Endothelial cell of umbilical vein (primary cell): ENCODE results near the gene CCDC180. TPM values are rescaled to one million over a fixed set of nuclear protein-coding genes. Genes with fewer than 3 reads are reported as not detected.
"Not testable (repeated sequence)": the region's sequence is repeated elsewhere in the genome, so short reads cannot be mapped to it uniquely, and the experiment has no call there.

ENCODE experiments used
- BruUV-seq: library from RNA; stranded (reverse); fragments of 400-500 nt; replicated peaks from 2 replicates; lab custom pipeline; 2021; lab: Mats Ljungman, UMichigan
- CTCF ChIA-PET: fragments of 300-600, 350-600 bp; sonication (Branson Sonifier 250); formaldehyde crosslinking; loops from one replicate; lab custom pipeline; 2021; ENCODE audit warnings: antibody characterized with exemption, inconsistent platforms; lab: Charles Lee
- POLR2A ChIA-PET: fragments of 300-600, 350-600 bp; sonication (Branson Sonifier 250); formaldehyde crosslinking; loops from one replicate; lab custom pipeline; 2021; ENCODE audit warnings: antibody characterized with exemption, inconsistent platforms; lab: Charles Lee
- DNase-seq: peaks from one replicate; pipeline ENCODE4 v3.0.0-alpha.2; 2011; ENCODE audit warnings: low read depth, low spot score
- FAIRE-seq: peaks from 2 replicates; lab custom pipeline; 2011; peaks lifted over from hg19 to GRCh38; lab: Jason Lieb, UNC
- H2AFZ ChIP-seq: 2 replicates; pipeline ENCODE4 v1.6.0; 2012; ENCODE audit warnings: low read depth, low read length, control low read depth, inconsistent platforms
- H3K27ac ChIP-seq: 2 replicates; pipeline ENCODE4 v1.5.1; 2011; ENCODE audit warnings: low read depth, mild to moderate bottlenecking, control low read depth, low read length, moderate library complexity; ENCODE audit not compliant: insufficient read depth
- H3K27me3 ChIP-seq, 2 experiments: 2 replicates each; pipeline versions ENCODE4 v1.6.0 to v1.6.1; 2011; ENCODE audit warnings: low read length in 2 of 2, mixed read lengths in 1 of 2; ENCODE audit not compliant: control insufficient read depth in 2 of 2, insufficient read depth in 2 of 2
- H3K36me3 ChIP-seq, 2 experiments: 2 replicates in 1 of 2; 3 replicates in 1 of 2; pipeline ENCODE4 v1.5.1; 2011; ENCODE audit warnings: low read length in 2 of 2, mild to moderate bottlenecking in 1 of 2, moderate library complexity in 1 of 2; ENCODE audit not compliant: control insufficient read depth in 2 of 2, insufficient read depth in 2 of 2; ENCODE audit errors: extremely low read depth in 1 of 2
- H3K4me1 ChIP-seq: 3 replicates; pipeline ENCODE4 v1.5.1; 2011; ENCODE audit warnings: mild to moderate bottlenecking, low read length; ENCODE audit not compliant: control insufficient read depth, insufficient read depth; ENCODE audit errors: extremely low read depth
- H3K4me2 ChIP-seq: 2 replicates; pipeline ENCODE4 v1.6.1; 2011; ENCODE audit warnings: low read length, control low read depth, mixed read lengths; ENCODE audit not compliant: insufficient read depth
- H3K4me3 ChIP-seq, 3 experiments: fragments of 200-600 bp in 1 of 3; sonication (generic), shearing (Covaris generic) in 1 of 3; replicated peaks in 1 of 3; 2 replicates each; pipeline ENCODE4 v1.5.1; 2011 to 2016; ENCODE audit warnings: control low read depth in 3 of 3, low read length in 3 of 3, mild to moderate bottlenecking in 2 of 3, inconsistent platforms in 1 of 3, low read depth in 1 of 3, moderate library complexity in 1 of 3; ENCODE audit not compliant: insufficient read depth in 1 of 3
- H3K79me2 ChIP-seq: 2 replicates; pipeline ENCODE4 v1.6.0; 2012; ENCODE audit warnings: low read length, inconsistent platforms; ENCODE audit not compliant: control insufficient read depth, insufficient read depth
- H3K9ac ChIP-seq: replicated peaks from 2 replicates; pipeline ENCODE3; 2011; ENCODE audit warnings: low read length, control low read depth; ENCODE audit not compliant: insufficient read depth; ENCODE audit errors: extremely low read depth
- H3K9me1 ChIP-seq: replicated peaks from 3 replicates; pipeline ENCODE4 v1.6.0; 2011; ENCODE audit warnings: mild to moderate bottlenecking, low read length; ENCODE audit not compliant: control insufficient read depth, insufficient read depth; ENCODE audit errors: extremely low read depth
- H3K9me3 ChIP-seq: replicated peaks from 2 replicates; pipeline ENCODE4 v1.5.1; 2012; ENCODE audit warnings: low read length, inconsistent platforms; ENCODE audit not compliant: control insufficient read depth, insufficient read depth
- H4K20me1 ChIP-seq: replicated peaks from 2 replicates; pipeline ENCODE3; 2011; ENCODE audit warnings: mild to moderate bottlenecking, low read length; ENCODE audit not compliant: control insufficient read depth, insufficient read depth; ENCODE audit errors: extremely low read depth
- EZH2 ChIP-seq: IDR thresholded peaks from 2 replicates; pipeline ENCODE4 v1.6.1; 2012; ENCODE audit warnings: borderline replicate concordance, low read depth, mild to moderate bottlenecking, moderate library complexity, low read length, inconsistent platforms; ENCODE audit not compliant: severe bottlenecking
- dilution Hi-C: fragments of 300-500 bp; cut with MboI; formaldehyde crosslinking; loops from one replicate; pipeline ENCODE4 v1.15.0; 2019; ENCODE audit warnings: low sequenced_read_pairs; ENCODE audit not compliant: extremely low pct_ligation_motif_present
- intact Hi-C: fragments of 100-400 bp; cut with micrococcal nuclease; formaldehyde crosslinking; loops from one replicate; pipeline ENCODE4 v1.10.0; 2022
- polyA plus RNA-seq, 4 experiments: library from polyadenylated mRNA; depleted of rRNA in 3 of 4; stranded (reverse) in 3 of 4; unstranded in 1 of 4; fragments of >200 nt; gene quantifications; 2 replicates each; pipeline versions ENCODE4 v1.2.1 to v1.2.3, GENCODE V29; 2011 to 2012; ENCODE audit warnings: missing spikeins in 1 of 4
- total RNA-seq: library from RNA; stranded (reverse); gene quantifications from 2 replicates; pipeline ENCODE4 v1.2.3, GENCODE V29; 2021
- TF ChIP-seq, protein P1 (sequence below): IDR thresholded peaks from 2 replicates; pipeline ENCODE4 v1.6.1; 2011; ENCODE audit not compliant: insufficient read depth, insufficient read length

The CCDC180 gene
- total and polyA plus RNA-seq, 2 donors (not counting 3 experiments of a cell fraction or from before 2014, with no cell fraction given), result 0.30 to 2.5 TPM

DNA sequence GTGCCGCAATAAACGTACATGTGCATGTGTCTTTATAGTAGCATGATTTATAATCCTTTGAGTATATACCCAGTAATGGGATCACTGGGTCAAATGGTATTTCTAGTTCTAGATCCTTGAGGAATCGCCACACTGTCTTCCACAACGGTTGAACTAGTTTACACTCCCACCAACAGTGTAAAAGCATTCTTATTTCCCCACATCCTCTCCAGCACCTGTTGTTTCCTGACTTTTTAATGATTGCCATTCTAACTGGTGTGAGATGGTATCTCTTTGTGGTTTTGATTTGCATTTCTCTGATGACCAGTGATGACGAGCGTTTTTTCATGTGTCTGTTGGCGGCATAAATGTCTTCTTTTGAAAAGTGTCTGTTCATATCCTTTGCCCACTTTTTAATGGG lies 28.2 kb downstream of the CCDC180 start:
- H3K4me2 ChIP-seq, dilution Hi-C loops, BruUV-seq, CTCF ChIA-PET, intact Hi-C loops, POLR2A ChIA-PET, H3K9me3 ChIP-seq, FAIRE-seq, H3K9me1 ChIP-seq, H2AFZ ChIP-seq, H3K9ac ChIP-seq, H3K79me2 ChIP-seq, H3K36me3 ChIP-seq, H4K20me1 ChIP-seq, DNase-seq, H3K4me3 ChIP-seq, H3K27me3 ChIP-seq, H3K4me1 ChIP-seq, H3K27ac ChIP-seq: not testable (repeated sequence)

DNA sequence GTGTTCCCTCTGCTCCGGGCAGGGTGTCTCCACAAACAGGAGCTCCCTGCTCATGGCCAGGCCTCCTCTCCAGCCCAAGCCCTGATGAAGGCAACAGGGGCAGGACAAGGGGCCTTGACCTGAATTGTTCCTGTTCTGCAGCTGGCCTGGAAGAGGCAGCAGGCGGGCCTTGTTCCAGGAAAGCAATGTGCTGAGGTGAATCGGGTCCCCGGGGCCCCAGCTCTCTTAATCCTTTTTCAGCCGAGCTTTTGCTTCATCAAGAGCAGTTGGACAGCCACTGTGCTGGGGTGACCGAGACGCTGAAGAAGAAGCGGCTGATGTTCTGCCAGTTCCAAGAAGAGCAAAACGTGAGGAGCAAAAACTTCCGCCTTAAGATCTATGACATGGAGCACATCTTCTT lies 41.4 kb downstream of the CCDC180 start:
- Histone ChIP-seq H3K9me3 (no peaks in the 10 kb centered on the region), H3K9me1 (no peaks in the 10 kb centered on the region), H3K79me2 (no peaks in the 10 kb centered on the region), H4K20me1 (no peaks in the 10 kb centered on the region), H3K4me1 (no peaks in the 10 kb centered on the region), H3K36me3 (no peaks in the 10 kb centered on the region), H3K4me3 (no peak overlapping the region), H3K4me2 (no peak overlapping the region), H2AFZ (no peak overlapping the region), H3K27me3 (no peaks in the 10 kb centered on the region), H3K27ac (no peak overlapping the region), H3K9ac (no peak overlapping the region)
- intact Hi-C loops, result no loop called here
- dilution Hi-C loops, result no loop called here
- TF ChIP-seq EZH2, result no peak
- TF ChIP-seq, protein P1, sequence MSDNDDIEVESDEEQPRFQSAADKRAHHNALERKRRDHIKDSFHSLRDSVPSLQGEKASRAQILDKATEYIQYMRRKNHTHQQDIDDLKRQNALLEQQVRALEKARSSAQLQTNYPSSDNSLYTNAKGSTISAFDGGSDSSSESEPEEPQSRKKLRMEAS, result no peak
- BruUV-seq, result no TSS peak
- ChIA-PET CTCF (no interaction called here), POLR2A (no interaction called here)
- DNase-seq (no peak), FAIRE-seq (no peak)
